Mesendoderm (in vitro differentiated cells): Measurements from ENCODE around the gene ATAD2B.

Source experiments
- DNase-seq: peaks from one replicate; pipeline ENCODE4 v3.0.0; 2013
- H2AK5ac ChIP-seq: 2 replicates; pipeline ENCODE4 v1.6.1; 2013; ENCODE audit warnings: low read length, inconsistent platforms
- H2BK120ac ChIP-seq: 2 replicates; pipeline ENCODE4 v1.6.1; 2013; ENCODE audit warnings: low read depth, mild to moderate bottlenecking, low read length, moderate library complexity, mixed read lengths
- H2BK15ac ChIP-seq: replicated peaks from 2 replicates; pipeline ENCODE4 v1.6.1; 2013; ENCODE audit warnings: low read depth, mild to moderate bottlenecking, moderate library complexity
- H2BK5ac ChIP-seq: 2 replicates; pipeline ENCODE4 v1.6.1; 2013; ENCODE audit warnings: low read length, inconsistent platforms
- H3K18ac ChIP-seq: 2 replicates; pipeline ENCODE4 v1.6.1; 2013; ENCODE audit warnings: mild to moderate bottlenecking, low read length, mixed read lengths
- H3K23ac ChIP-seq: one replicate; pipeline ENCODE4 v1.6.1; 2013; ENCODE audit warnings: low read length
- H3K27ac ChIP-seq: 2 replicates; pipeline ENCODE4 v1.5.1; 2013; ENCODE audit warnings: low read depth, mild to moderate bottlenecking, inconsistent platforms, low read length, moderate library complexity
- H3K27me3 ChIP-seq: 2 replicates; pipeline ENCODE4 v1.6.1; 2013; ENCODE audit warnings: low read length, control low read depth, mild to moderate bottlenecking, inconsistent platforms; ENCODE audit not compliant: insufficient read depth, poor library complexity
- H3K36me3 ChIP-seq: 2 replicates; pipeline ENCODE4 v1.6.1; 2013; ENCODE audit warnings: low read length, inconsistent platforms; ENCODE audit not compliant: control insufficient read depth, insufficient read depth
- H3K4ac ChIP-seq: one replicate; pipeline ENCODE4 v1.6.1; 2013; ENCODE audit warnings: low read depth, mild to moderate bottlenecking, low read length, moderate library complexity
- H3K4me1 ChIP-seq: 2 replicates; pipeline ENCODE4 v1.6.1; 2013; ENCODE audit warnings: low read depth, low read length, inconsistent platforms; ENCODE audit not compliant: control insufficient read depth
- H3K4me2 ChIP-seq: 2 replicates; pipeline ENCODE4 v1.6.1; 2013; ENCODE audit warnings: low read length
- H3K4me3 ChIP-seq: 2 replicates; pipeline ENCODE4 v1.5.1; 2013; ENCODE audit warnings: mild to moderate bottlenecking, low read length
- H3K56ac ChIP-seq: one replicate; pipeline ENCODE4 v1.6.1; 2013; ENCODE audit warnings: low read length
- H3K79me1 ChIP-seq: 2 replicates; pipeline ENCODE4 v1.6.1; 2013; ENCODE audit warnings: low read length, inconsistent platforms
- H3K79me2 ChIP-seq: 2 replicates; pipeline ENCODE4 v1.6.1; 2013; ENCODE audit warnings: mild to moderate bottlenecking, low read length; ENCODE audit not compliant: control insufficient read depth, insufficient read depth
- H3K9ac ChIP-seq: 2 replicates; pipeline ENCODE4 v1.6.1; 2013; ENCODE audit warnings: low read length, inconsistent platforms
- H4K5ac ChIP-seq: one replicate; pipeline ENCODE4 v1.6.1; 2013; ENCODE audit warnings: low read length
- H4K8ac ChIP-seq: one replicate; pipeline ENCODE4 v1.6.1; 2013; ENCODE audit warnings: low read depth, mild to moderate bottlenecking, control low read depth, low read length, moderate library complexity
- WGBS: extraction: QIAGEN DNeasy Blood & Tissue Kit; methylation state at CpG from one replicate; pipeline ENCODE4 v1.1.7; 2013; ENCODE audit warnings: low lambda C conversion rate, missing lambda C conversion rate; ENCODE audit not compliant: insufficient coverage; ENCODE audit errors: extremely low coverage; 5-methylcytosine and 5-hydroxymethylcytosine counted together

The ATAD2B gene

GRCh38 chr2:23918837-23919489, 8.0 kb downstream of the ATAD2B start:
- no peak overlapping the region for H3K4me3 ChIP-seq
- DNase-seq, result no peak
- H3K18ac ChIP-seq, result no peak overlapping the region
- H2AK5ac ChIP-seq, result no peak overlapping the region
- no peak overlapping the region for H2BK5ac ChIP-seq
- no peaks in the 10 kb centered on the region for H3K27me3 ChIP-seq
- H3K4me2 ChIP-seq, result no peak overlapping the region
- H2BK15ac ChIP-seq, result no peak overlapping the region
- peaks cover 31% of the 10 kb centered on the region for H3K79me2 ChIP-seq
- H4K8ac ChIP-seq, result no peak overlapping the region
- H3K36me3 ChIP-seq, result no peaks in the 10 kb centered on the region
- peaks cover 4% of the 10 kb centered on the region for H3K4me1 ChIP-seq
- H3K27ac ChIP-seq, result no peak overlapping the region
- no peak overlapping the region for H3K23ac ChIP-seq
- no peak overlapping the region for H3K9ac ChIP-seq
- no peak overlapping the region for H2BK120ac ChIP-seq
- peaks cover 11% of the 10 kb centered on the region for H3K79me1 ChIP-seq
- no peak overlapping the region for H4K5ac ChIP-seq
- no peak overlapping the region for H3K4ac ChIP-seq
- H3K56ac ChIP-seq, result no peak overlapping the region
- no CpG with 5 or more reads among the region's 8 CpGs for WGBS

- no peak overlapping the region for H2BK15ac ChIP-seq
These were observed 10.1 kb downstream of the ATAD2B start for GRCh38 chr2:23916727-23917405.

GRCh38 chr2:23915327-23915726, 11.6 kb downstream of the ATAD2B start:
- H3K79me1 ChIP-seq, result peaks cover 10% of the 10 kb centered on the region
- no peak overlapping the region for H3K4me3 ChIP-seq
- H3K56ac ChIP-seq, result no peak overlapping the region
- no peak overlapping the region for H3K27ac ChIP-seq
- no peak overlapping the region for H2BK120ac ChIP-seq
- H4K5ac ChIP-seq, result no peak overlapping the region
- H3K79me2 ChIP-seq, result peaks cover 24% of the 10 kb centered on the region
- no peaks in the 10 kb centered on the region for H3K36me3 ChIP-seq
- H3K9ac ChIP-seq, result no peak overlapping the region
- no CpG with 5 or more reads among the region's 7 CpGs for WGBS
- H2AK5ac ChIP-seq, result no peak overlapping the region
- no peak overlapping the region for H2BK15ac ChIP-seq
- no peak overlapping the region for H2BK5ac ChIP-seq
- no peak overlapping the region for H3K4me2 ChIP-seq
- no peak overlapping the region for H3K23ac ChIP-seq
- DNase-seq, result no peak
- H3K4ac ChIP-seq, result no peak overlapping the region
- H4K8ac ChIP-seq, result no peak overlapping the region
- H3K18ac ChIP-seq, result no peak overlapping the region
- peaks cover 4% of the 10 kb centered on the region for H3K4me1 ChIP-seq
- no peaks in the 10 kb centered on the region for H3K27me3 ChIP-seq

More at GRCh38 chr2:23916727-23917405, 10.1 kb downstream of the ATAD2B start:
- Histone ChIP-seq H3K4me3 (no peak overlapping the region), H4K8ac (no peak overlapping the region), H3K36me3 (no peaks in the 10 kb centered on the region), H3K27me3 (no peaks in the 10 kb centered on the region), H3K9ac (no peak overlapping the region), H4K5ac (no peak overlapping the region), H3K56ac (peak overlapping the region; percentile 28), H3K23ac (no peak overlapping the region), H2BK5ac (no peak overlapping the region), H3K4me1 (peaks cover 4% of the 10 kb centered on the region), H3K18ac (no peak overlapping the region), H3K79me1 (peaks cover 13% of the 10 kb centered on the region), H3K79me2 (peaks cover 27% of the 10 kb centered on the region), H2AK5ac (no peak overlapping the region), H2BK120ac (no peak overlapping the region), H3K4me2 (no peak overlapping the region), H3K27ac (no peak overlapping the region), H3K4ac (no peak overlapping the region)
- peak; percentile 42 for DNase-seq
- no CpG with 5 or more reads among the region's 3 CpGs for WGBS

- no peak overlapping the region for H2BK15ac ChIP-seq
- H3K9ac ChIP-seq, result no peak overlapping the region
- no peaks in the 10 kb centered on the region for H3K36me3 ChIP-seq
- no peak overlapping the region for H2AK5ac ChIP-seq
- no peak overlapping the region for H3K4me2 ChIP-seq
- H3K4me3 ChIP-seq, result no peak overlapping the region
- H3K79me1 ChIP-seq, result peaks cover 11% of the 10 kb centered on the region
- no CpG with 5 or more reads among the region's 3 CpGs for WGBS
- no peak overlapping the region for H2BK120ac ChIP-seq
- peaks cover 4% of the 10 kb centered on the region for H3K4me1 ChIP-seq
- H3K27me3 ChIP-seq, result no peaks in the 10 kb centered on the region
- no peak overlapping the region for H4K5ac ChIP-seq
- no peak overlapping the region for H3K23ac ChIP-seq
- H3K18ac ChIP-seq, result no peak overlapping the region
- H3K79me2 ChIP-seq, result peaks cover 13% of the 10 kb centered on the region
- no peak overlapping the region for H3K4ac ChIP-seq
- DNase-seq, result peak; percentile 29
- no peak overlapping the region for H3K56ac ChIP-seq
- H3K27ac ChIP-seq, result no peak overlapping the region
- no peak overlapping the region for H2BK5ac ChIP-seq
- H4K8ac ChIP-seq, result no peak overlapping the region
These were observed 14.9 kb downstream of the ATAD2B start for GRCh38 chr2:23912054-23912453.

GRCh38 chr2:23905155-23905554, 21.8 kb downstream of the ATAD2B start:
- Histone ChIP-seq H3K4me2 (no peak overlapping the region), H3K4me3 (no peak overlapping the region), H3K79me2 (peaks cover 2% of the 10 kb centered on the region), H4K8ac (no peak overlapping the region), H3K9ac (no peak overlapping the region), H3K36me3 (no peaks in the 10 kb centered on the region), H3K27ac (no peak overlapping the region), H4K5ac (no peak overlapping the region), H2BK120ac (no peak overlapping the region), H3K23ac (no peak overlapping the region), H3K4me1 (no peaks in the 10 kb centered on the region), H3K4ac (no peak overlapping the region), H2BK15ac (no peak overlapping the region), H3K18ac (no peak overlapping the region), H3K79me1 (peaks cover 1% of the 10 kb centered on the region), H2BK5ac (no peak overlapping the region), H3K56ac (no peak overlapping the region), H2AK5ac (no peak overlapping the region), H3K27me3 (no peaks in the 10 kb centered on the region)
- no CpG with 5 or more reads among the region's 2 CpGs for WGBS
- no peak for DNase-seq
